NCI-H1930 (cell line): ENCODE results near the gene MYH9.

Experiments used
- DNase-seq, 2 experiments: peaks; one replicate each; lab custom pipeline; 2025; lab: John Stamatoyannopoulos, UW

MYH9 gene

DNA sequence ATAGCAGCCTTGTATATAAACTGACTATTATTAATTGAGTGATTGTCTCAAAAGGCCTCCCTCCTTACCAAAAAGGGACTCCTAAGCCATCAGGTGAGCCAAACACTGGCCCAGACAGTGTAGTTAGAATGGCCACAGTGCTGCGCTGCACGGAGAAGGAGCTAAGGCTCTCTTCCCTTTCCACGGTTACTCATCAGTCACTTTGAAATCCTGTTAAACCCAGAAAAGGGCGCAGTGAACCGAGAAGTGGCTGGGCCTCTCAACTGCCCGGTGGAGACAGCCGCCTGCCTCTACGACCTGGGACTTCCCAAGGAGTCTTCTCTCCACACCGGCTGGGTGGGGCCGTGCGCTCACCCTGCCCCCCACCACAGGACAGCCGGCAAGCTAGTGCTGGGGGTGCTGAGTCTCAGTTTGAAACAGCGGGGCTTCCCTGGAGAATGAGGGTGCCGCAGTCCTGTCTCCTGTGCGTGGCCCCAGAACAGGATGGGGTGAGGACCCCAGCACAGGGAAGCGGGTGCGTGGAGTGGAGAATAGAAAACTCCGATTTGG lies 1.3 kb downstream of the MYH9 start:
- DNase-seq = no peak

DNA sequence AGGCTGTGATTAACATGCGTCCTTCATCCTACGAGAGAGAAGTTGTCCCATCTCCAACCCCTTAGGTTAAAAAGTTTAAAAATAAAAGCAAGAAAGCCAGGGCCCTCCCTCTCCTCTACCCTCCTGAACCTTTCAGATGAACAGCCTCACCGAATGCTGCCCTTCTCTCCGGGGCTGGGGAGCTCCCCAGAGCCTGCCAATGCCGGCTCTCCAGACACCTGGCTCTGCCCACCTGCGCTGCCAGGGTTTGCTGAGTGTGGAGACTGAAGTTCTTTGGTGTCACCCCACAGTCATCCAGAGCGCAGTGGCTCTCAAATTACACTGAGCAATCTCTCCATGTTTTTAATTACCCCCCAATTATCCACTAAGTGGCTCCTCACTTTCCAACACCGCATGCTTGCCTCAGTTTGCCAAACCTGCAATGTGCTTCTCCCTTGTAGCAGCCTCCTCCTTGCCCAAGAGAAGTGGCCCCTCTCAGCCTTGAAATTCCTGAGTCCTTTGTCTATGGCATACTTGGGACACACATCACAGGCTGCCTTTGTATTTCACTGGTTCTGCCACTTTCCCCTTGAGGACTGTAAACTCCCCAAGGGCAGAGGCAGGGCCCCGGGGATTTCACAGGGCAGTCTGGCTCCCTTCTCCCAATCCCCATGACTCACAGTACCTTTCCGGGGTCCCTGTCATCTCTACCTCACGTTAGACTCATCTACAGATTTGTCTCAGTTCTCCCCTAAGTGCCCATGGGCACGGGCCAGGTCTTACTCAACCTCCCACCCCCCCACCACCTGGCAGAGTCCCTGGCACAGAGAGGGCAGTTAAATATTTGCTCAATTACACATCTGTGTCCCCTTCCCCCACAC lies 2.0 kb downstream of the MYH9 start:
- no peak for DNase-seq

DNA sequence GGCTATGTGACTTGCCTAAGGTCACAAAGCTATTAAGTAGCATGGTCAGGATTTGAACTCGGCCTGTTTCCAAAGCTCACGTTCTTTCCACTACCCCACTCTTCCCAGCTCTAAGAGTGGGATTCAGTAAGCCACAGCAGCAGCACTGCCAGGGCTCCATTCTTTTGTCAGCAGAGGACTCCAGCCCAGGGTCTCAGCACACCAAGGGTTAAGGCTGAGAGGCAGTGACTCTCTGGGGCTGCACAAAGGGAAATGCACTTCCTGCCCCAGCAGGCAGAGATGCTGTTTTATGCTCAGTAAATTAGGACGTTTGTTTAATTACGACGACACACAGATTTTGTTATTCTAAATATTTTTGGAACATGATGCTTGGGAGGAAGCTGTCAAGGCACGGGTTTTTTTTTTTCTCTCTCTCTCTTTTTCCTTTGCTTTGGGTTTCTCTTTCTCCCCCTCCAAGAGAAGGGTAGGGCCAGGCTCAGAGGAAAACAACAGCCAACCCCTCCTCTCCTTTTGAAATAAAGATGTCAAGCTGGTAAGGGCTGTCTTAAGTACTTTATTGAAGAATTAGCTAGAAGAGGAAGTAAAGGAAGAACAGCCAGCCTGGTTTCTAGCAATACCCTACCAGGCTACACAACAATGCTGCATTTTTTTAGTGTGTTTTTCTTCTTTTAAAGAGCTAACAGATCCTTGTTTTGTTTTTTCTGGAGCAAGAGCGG lies 2.8 kb downstream of the MYH9 start:
- DNase-seq = no peak

DNA sequence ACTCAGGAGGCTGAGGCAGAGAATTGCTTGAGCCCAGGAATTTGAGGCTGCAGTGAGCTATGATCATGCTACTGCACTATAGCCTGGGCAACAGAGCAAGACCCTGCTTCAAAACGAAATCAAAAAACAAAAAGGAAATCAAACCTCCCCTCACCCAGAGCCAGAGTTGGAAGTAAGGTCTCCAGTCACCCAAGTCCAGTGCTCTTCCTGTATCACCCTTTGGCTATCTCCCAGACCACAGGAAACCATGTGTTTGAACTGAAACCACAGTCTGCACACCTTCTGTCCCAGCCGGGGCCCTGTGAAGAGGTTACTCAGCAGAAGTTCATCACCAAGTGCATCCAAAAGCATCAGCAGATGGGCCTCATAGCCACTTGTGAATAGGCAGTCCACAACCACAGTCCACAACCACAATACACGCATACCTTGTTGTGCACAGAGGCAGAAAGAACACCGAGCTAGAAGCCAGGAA lies 4.6 kb downstream of the MYH9 start:
- no peak for DNase-seq

DNA sequence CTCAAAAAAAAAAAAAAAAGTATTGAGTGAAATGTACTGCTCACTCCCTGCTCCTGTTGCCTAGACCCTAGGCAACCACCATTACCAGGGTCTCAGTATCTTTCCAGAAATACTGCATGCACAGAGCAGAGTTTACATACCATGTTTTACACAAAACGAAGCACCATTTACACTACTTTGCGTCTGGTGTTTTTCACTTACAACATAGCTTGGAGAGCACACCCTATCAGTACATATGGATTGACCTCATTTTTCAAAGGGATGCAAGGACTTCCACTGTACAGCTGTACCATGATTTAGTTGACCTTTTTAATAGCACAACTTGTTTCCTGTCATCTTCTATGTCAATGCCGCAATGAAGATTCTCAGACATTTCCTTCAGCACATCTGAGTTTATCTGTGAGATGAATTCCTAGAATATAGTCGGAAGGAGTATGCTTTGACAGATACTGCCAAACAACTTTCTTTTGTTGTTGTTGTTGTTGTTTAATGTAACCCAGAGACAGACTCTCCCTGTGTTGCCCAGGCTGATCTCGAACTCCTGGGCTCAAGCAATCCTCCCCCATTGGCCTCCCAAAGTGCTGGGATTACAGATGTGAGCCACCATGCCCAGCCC lies 6.1 kb downstream of the MYH9 start:
- DNase-seq = no peak

DNA sequence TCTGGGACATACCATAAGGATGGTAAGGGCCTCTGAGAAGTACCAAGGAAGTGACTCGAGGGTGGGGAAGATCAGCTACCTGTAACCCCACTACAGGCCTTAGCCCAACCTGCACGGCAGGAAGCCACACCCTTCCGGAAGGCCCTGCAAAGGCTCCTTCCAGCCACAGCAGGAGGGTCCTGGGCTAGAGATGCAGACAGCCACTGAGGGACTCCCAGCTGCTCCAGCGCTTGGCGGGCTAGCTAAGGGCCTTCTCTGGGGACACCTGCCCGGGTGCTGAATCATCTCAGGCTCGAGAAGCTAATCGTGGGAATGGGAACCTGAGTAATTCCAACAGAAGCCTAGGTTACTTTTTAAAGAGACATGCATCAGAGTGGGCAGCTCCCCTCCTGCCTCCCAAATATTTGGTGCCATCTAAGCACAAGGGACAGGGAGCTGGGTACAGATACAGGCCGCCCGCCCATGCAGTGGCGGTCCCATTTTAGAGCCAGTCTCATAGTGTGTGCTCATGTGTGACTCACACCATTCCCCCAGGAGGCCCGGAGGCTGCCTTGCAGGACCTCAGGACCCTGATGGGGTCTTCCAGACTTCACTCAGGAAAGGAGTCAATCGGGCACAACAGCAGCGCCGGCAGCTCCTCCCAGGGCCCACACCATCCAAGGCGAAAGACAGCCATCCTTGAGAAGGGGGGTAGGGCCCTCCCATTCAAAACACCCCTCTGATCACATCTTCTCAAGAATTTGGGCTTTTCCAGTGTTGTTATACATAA lies 8.0 kb downstream of the MYH9 start:
- DNase-seq = no peak

DNA sequence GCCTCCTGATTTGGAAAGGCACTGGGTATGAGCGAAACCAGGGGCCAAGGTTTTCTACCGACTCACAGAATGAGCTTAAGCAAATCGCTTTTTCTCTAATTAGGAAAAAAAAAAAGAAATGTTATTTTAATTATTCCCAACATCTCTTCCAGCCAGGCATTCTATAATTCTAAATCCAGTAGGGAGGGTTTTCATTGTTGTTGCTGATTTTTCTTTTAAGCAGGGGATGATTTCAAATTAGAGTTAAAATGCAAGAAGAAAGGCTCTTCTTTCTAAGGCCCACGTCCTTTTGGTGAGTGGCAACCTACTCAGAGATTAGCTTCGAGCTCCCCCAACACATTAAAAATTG lies 8.9 kb downstream of the MYH9 start:
- no peak for DNase-seq

DNA sequence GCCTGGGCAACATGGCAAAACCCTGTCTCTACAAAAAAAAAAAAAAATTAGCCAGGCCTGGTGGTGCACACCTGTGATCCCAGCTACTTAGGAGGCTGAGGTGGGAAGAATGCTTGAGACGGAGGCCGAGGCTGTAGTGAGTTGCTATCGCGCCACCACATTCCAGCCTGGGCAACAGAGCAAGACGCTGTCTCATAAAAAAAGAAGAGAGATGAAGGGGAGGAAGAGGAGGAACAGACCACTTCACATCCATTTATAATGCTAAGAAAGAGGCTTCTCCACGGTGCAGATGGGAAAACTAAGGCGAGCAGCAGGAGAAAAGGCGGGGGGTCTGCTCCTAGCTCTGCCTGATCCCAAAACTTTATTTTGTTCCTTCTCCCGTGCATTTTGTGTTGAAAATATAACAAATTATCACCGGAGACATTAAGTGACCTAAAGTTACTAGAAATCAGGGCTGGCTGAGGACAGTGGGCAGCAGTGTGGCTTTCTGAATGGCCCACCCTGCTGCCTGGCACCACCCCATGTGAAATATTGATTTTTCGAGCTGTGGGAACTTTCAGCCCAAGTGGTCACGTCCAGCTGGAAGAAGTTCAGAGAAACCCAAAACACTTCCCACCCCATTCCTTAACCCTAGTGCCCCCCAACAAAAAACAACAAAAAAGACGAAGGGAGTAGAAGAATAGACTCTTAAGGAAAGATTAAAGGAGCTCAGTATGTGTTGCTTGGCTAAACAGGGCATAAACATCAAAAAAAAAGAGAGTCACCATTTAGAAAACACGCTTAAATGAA lies 9.5 kb downstream of the MYH9 start:
- DNase-seq = no peak

DNA sequence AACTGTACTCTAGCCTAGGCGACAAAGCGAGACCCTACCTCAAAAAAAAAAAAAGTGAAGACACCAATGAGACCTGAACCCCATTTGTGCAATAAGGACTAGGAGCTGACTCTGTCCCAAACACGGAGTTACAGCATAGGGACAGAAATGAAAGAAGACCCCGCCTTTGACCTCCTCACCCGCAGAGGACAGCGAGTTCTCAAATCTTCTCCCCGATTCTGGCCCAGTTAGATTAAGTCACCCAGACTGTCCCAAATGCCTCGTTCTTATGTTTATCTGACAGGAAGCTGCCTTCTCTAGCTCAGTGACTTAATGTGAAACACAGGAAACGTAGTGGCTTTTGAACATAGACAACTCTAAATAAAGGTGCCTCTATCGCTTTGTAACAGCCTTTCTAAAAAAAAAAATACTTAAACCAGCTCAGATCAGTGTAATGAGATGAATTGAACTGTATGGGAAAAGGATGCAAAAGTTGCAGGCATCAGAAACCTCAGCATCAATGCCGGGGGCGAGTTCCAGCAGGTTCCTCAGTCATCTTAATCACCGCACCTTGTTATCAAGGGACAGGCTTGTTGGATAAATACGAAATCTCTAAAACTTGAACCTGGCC lies 10.6 kb downstream of the MYH9 start:
- no peak for DNase-seq

DNA sequence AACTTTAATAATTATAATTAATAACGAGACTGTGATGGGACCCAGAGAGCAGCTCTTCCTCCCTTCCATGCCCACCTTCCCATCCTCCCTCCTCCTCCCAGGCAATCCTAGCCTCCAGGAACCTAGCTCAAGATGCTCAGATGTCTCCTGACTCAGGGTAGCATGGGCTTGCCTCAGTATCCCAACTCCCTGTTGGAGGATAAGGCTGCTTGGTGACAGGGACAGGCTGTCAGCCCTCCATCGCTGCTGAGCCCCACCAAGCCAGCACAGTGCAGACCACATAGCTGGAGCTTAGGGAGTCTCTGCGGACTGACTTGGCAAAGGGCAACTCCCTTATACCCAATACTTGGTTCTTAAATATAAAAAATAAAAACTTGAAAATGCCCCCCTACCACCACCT lies 11.5 kb downstream of the MYH9 start:
- DNase-seq = no peak

DNA sequence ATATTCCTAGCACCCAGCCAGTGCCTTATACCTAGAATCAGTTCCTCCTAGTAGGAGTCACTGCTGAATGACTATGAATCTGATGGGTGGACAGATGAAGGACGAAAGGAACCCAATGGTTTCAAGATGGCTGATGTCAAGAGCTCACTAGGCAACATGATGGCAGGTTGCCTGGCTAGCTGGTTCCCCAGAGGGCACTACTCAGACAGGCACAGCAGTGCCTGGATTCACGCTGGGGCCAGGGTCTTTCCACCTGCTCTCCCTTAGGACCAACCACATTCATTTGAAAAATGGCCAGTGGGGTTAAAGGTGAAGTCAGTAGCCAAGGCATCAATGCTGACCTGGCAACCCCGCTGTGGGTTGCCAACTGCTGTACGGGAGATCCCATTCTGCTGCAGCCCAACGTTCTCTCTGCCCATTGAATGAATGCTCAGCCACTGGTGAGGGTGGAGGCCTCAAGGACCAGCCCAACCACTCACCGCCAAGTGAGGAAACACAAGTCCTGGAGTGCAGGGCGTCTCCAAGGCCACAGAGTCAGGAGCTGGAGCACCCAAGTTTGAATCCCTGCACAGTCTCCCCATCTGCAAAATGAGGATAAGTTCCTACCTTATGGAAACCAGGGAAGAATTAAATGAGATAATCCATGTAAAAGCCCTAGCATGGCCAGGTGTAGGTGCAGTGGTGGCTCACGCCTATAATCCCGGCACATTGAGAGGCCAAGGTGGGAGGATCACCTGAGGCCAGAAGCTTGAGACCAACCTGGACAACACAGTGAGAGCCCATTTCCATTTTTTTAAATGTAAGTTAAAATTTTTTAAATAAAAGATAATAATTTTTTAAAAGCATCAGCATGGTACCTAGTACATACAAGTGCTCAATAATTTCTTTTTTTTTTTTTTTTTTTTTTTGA lies 12.4 kb downstream of the MYH9 start:
- no peak for DNase-seq

DNA sequence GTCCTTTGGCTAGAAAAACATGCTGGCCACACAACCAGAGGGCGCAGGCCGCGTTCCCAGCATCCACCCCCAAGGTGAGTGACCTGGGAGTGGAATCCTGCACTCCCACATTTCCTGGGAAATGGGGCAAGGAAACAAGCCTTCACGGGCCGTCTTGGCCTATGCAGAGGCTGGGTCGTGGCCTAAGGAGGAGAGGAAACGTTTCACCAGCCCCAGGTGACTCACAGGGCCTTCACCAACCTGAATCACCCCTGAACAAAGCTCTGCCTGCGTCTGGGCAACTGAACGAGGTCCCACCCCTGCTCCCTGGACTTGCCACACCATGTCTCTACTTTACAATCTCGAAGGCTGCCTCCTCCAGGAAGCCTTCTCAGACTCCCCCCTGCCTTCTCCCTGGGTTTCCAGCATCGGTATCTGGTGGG lies 13.2 kb downstream of the MYH9 start:
- no peak for DNase-seq

DNA sequence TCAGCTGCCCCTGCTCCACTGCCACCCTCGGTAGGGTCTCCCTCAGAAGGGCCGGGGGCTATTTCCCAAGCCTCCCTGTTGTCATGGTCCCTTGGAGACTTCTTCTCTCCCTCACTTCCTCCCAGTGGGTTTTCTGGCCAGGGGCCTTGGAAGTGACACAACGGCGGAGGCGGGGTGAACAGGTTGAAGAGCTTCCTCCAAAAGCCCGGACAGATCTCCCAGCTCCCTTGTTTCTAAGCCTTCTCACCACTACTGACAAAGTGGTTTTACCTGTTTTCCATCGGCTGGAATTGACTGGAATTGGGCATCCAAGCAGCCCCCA lies 14.5 kb downstream of the MYH9 start:
- DNase-seq = no peak

DNA sequence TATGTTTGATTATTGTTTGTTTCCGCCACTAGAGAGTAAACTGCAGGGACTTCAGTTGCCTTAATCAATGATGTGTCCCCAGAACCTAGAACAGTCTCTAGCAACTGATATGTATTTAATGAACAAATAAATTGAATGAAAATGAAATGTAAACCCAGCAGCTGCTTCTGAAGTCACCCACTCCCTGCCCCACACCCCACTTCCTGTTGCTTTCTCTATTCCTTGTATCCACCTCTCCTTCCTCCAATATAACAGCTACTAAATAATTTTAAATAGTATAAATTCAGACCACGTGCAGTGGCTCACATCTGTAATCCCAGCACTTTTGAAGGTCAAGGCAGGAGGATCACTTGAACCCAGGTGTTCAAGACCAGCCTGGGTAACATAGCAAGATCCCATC lies 15.8 kb downstream of the MYH9 start:
- DNase-seq = no peak

DNA sequence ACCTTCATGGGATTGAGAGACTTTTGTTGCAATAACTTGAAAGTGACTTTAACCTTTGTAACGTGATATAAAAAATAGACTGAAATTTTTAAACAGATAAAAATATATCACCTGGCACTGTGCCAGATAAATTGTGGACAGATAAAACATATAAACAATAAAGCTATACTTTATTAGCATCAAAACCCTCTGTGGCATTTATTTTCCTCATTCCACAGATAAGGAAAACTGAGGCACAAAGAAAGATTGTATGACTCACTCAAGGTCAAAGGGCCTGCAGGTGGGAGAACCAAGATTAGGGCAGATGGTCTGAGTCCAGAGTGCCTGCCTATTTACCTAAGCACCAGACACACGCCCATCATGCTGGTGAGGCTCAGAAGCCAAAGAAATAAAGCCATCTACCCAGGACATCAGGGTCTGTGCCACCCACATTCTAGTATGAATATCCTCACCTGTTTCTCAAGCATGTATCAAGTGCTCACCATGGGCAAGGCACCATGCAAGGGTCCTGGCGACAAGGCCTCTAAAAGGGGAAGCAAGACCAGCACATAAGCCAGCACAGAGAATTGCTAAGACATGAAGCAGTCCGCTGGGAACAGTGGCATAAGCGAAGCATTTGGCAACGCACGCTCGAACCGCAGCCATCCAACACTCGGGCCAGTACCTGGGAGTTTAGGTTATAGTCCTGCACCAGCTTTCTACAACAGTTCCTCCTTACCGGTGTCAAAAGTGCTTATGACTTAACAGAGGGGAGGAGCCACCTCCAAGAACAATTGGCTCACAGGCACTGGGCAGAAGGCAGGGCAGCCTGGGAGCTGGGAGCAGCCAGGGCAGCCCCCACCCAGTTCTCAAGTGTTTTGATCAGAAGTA lies 17.6 kb downstream of the MYH9 start:
- no peak for DNase-seq

DNA sequence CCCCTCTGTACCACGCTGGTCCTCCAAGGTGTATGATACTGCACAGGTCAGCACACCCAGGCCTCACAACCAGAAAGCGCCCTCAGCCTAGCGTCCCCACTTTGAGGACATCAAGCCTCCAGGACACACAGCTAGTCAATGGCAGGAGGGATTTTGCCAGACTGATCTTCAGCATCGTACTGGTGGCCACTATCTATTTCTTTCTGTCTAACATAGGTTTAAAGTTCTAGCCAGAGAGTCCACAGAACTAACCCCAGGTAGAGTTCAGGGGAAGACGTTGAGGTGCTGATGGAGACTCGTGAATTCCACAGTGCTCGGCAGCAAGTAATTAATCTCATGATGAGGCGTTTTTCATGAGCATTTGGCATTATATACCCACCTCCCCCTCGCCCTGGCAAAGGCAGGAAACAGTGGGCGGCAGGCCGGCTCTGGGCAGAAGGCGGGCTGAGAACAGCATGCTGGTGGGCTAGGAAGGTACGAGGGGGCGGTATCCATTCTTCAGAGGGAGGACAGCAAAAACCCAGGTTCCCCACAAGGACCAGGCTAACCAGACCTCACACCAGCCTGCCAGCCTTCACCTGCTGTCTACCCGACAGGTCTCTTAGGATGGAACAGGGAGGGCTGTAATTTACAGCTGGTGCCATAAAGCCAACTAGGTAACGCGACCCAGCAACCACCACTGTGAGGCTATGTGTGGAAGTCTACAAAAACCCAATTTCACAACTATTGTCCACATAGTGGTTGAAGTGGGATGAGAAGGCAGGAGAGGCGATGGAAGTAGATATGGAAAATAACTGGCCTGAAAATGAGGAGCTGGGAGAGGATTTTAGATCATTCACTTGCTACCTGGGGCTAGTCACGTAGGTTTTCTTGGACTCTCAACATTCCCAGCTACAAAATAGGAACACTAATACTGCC lies 18.5 kb downstream of the MYH9 start:
- DNase-seq = no peak

DNA sequence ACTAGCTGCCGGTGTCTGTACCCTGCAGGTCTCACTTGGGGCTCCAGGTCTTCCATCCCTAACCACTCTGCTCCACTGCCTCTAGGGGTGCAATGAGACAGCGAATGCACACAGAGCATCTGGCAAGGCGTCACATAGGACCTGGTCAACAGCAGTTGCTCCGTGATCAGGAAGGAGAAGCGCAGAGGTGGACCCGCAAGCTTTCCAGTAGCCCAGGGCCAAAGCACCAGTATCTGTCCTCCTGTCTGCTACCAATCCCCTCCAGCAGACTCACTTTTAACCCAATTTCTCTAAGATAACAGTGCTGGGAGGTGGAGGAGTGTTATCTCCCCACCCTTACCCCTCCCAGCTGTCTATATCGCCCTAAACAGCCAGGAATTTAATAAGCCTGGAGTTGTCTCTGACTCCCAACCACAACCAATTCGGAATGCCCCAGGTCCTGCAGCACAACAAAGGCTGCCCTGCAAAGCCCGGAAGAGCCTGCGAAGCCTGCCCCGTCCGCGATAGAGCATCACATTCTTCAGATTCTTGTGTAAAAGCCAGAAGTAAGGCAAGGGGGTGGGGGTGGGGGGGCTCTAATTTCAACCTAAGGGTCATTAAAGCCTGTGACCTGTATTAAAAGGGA lies 19.3 kb downstream of the MYH9 start:
- DNase-seq = no peak
